GM21737 (cell line): ENCODE data around the gene SLC46A3.
A peak's percentile ranks its signal among the peaks of the same experiment; 100 is the strongest.
"Not testable (repeated sequence)": the region's sequence is repeated elsewhere in the genome, so short reads cannot be mapped to it uniquely, and the experiment has no call there.

Source experiments
- ATAC-seq: cut with Tn5 transposase; IDR thresholded peaks from one replicate; pipeline ENCODE4 v1.9.1; 2021; ENCODE audit warnings: mild to moderate bottlenecking, moderate library complexity; ENCODE audit not compliant: unreplicated experiment

The SLC46A3 gene, protein sequence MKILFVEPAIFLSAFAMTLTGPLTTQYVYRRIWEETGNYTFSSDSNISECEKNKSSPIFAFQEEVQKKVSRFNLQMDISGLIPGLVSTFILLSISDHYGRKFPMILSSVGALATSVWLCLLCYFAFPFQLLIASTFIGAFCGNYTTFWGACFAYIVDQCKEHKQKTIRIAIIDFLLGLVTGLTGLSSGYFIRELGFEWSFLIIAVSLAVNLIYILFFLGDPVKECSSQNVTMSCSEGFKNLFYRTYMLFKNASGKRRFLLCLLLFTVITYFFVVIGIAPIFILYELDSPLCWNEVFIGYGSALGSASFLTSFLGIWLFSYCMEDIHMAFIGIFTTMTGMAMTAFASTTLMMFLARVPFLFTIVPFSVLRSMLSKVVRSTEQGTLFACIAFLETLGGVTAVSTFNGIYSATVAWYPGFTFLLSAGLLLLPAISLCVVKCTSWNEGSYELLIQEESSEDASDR

DNA sequence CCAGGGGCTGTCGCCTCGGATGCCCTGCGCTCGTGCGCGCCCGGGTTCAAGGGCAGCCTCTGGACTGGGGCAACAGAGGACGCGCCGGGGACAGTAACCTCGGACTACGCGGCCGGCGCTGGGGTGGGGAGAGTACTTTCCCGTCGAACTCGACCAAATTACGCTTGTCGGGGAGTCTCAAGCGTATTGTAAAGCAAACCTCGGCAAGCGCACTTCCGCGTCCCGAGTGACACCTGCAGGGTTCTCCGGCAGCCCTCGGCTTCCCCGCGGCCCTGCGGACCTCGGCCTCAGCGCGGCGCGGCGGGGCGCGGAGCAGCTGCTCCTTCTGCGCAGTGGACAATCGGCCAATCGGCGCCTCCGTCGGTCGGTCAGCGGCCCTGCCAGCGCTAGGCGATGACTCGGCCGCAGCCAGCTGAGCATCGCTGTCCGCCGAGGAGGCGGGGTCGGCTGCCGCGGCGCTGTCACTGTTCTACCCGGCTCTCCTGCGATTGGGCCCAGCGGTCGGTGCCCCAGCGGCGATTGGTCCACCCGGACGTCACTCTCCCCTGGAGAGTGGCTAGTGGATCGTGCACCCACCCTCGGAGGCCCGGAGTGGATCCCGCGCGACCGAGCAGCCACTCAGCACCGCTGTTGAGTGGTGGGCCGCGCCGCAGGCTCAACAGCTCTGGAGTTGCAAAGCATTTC is at the start of gene SLC46A3:
Gene SLC46A3, minus strand, starts transcription at position 428 of the 684 bp plus-strand sequence. CDS start 972 bp downstream, outside the sequence.
- peak; percentile 98 for ATAC-seq

DNA sequence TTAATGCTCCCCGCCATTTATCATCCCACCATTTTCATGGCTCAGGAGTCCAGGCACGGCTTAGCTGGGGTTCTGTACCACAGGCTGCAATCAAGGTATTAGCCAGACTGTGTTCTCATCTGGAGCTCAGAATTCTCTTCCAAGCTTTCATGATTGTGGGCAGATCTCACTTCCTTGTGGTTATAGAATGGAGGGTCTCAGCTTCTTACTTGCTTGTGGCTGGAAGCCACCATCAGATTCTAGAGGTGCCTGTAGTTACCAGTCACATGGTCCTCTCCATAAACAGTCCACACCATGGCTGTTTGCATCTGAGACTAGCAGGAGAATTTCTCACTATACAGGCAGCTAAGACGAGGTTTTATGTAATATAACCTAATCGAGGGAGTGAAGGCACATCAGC is 45.1 kb upstream of the SLC46A3 start:
- ATAC-seq, result no peak

DNA sequence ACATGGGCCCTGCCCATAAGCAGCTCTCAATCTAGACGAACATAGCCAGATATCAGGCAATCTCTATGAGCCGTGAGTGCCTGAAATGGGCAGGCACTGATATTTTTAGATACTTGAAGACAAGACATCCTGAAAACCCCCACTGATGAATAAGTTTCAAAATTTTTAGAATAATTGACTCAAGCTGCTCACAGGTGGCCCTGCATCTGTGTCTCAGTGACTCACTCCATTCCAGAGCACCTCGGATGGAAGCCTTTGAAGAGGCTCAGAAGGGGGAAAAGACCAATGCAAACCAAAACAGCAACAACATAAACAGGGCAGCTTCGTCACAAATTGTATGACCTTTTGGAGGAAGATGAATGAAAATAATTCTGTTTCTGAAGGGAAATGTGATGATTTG is 42.8 kb upstream of the SLC46A3 start:
- no peak for ATAC-seq

DNA sequence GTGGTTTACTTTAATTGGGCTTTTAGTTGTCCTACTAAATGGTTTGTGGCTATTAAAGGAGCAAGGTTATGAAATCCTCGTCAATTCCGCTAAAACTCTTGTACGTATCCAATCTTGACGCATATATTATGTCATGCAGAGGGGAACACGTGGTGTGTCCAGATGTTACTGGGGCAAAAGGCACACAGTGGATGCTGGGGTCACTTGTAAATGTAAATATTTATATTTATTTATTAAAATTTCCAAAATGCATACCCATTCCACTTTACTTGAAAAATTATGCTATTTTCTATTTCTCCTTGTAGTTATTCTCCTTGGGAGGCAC is 36.7 kb upstream of the SLC46A3 start:
- no peak for ATAC-seq

DNA sequence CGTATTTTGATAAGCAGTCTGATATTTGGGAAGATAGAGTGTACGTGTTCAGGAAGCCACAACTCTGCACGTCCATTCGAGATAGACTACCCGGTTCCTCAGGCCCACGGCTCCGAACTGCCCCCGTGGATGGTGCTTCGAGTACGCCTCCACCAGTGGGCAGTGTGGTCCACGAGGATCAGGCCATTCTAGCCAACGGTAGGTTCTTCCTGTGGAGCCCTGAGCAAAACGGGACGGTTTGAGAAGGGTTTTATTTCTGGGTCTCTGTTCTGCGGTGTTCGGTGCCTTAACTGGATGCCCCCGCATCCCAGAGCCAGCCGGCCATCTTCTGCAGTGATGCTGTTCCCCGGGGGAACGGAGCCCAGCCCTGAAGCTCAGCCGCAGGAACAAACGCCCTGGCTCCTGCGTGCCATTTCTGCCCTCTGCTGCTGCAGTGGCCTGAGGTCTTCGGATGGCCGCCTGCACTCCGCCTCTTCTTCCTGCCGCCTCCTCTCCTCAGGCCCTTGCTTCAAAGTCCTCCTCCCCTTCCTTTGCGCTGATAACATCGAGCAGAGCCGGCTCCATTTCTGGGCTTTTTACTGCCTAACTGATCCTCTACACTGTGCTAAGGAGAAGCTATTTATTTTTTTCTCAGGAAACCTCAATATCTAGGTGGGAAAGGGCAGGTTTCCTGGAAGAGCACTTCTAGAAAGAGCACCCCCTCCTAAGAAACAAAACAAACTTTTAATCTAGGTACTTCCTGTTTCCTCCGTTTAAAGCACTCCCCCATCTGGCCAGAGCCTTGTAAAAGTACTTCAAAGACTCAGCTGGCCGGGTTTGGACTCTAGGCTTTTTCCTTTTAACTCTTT is 36.2 kb upstream of the SLC46A3 start:
- ATAC-seq, result no peak

DNA sequence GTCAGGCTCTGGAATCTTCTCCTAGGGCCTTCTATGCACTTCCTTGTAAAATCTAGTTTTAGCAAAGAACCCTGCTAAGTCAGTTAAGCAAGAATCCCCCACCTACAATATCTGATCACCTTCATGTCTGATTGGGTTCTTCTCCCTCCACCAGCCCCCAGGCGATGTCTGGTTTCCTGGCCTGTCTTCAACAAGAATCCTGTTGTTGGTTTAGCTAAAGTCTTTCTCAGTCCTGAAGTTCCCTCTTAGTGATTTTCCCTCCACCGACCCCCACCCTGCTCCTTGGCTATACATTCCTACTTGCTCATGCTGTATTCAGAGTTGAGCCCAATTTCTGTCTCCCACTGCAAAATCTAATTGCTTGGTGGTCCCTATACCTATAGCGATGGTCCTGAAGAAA is 35.2 kb upstream of the SLC46A3 start:
- no peak for ATAC-seq

DNA sequence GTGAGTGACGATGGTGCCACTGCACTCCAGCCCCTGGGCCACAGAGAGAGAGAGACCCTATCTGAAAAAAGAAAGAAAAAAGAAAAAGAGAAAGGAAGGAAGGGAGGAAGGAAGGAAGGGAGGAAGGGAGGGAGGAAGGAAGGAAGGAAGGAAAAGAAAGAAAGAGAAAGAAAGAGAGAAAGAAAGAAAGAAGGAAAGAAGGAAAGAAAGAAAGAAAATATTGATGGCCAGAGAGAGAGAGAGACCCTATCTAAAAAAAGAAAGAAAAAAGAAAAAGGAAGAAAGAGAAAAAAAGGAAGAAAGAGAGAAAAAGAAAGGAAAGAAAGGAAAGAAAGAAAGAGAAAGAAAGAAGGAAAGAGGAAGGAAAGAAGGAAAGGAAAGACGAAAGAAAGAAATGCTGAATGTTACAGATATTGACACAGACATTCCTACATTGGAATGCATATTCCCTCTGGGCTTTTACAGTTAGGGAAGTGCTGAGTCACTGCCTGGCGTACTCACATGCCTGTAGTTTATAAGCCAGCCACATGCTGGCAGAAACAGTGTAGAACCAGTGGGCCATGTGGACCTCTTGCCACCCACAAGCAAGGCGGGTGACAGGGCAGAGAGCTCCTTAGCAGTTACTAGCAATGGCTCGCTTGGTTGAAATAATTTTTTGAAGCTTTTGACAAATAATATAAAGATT is 34.6 kb upstream of the SLC46A3 start:
- ATAC-seq, result no peak

DNA sequence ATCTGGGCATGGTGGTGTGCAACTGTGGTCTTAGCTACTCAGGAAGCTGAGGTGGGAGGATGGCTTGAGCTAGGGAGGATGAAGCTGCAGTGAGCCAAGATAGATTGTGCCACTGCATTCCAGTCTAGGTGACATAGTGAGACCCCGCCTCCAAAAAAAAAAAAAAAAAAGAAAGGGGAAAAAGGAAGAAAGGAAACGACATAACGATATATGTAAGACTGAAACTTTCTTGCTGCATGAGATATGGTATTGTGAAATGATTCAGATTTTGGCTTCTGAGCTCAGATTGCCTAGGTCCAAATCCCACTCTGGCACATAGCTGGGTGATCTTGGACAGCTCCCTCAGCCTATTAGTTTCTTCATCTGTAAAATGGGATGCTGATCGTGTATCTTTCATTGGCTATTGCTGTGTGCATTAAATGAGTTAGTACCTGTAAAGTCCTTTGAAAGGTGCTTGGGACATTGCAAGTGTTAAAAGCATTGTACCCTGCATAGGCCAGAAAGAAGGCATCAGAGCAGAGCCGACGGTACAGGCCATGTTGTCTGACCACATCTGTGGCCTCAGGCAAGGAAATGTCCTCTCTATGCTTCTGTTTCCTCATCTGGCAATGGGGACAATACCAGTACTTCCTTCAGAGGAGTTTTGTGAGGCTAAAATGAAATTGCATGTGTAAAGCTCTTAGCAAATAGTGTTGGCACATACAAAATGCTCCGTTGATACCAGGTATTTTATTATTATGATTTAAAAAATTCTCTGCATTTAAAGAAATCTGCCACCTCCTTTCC is 32.6 kb upstream of the SLC46A3 start:
- no peak for ATAC-seq

DNA sequence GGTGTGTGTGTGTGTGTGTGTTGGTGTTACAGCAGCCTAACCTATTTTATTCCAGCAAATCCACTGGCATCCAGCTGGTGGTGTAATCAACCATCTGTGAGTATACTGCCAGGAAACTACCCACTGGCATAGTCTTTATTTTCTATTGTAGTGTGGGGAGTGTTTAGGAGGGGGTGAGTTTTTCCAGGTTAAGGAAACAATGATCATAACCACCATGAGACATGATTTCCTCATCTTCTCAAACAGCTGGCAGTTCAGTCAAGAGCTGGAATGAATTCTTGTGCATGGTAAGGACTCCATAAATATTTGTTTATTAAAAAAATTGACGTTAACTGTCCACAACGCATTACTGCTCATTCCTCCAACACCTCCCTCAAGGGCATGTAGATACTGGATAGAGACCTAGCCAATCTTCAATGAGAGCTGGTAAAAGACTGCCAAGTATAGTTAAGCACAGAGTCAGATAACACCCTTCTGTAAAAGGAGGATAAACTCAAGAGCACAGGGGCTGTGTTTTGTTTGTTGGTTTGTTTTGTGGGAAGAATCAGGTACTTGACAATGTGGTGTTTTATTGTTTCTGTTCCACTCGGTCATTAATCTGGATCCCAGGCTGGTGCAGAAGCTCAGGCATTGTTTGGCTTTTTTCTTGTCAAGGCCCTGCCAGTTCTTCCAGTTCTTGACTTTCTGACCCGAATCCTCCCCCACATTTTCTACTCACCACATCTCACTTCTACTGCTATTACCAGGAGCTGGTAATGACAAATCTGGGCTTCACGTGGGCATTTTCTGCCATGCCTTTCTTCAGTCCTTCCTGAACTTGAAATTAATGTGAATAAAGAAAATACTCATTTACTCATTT is 31.6 kb upstream of the SLC46A3 start:
- no peak for ATAC-seq

DNA sequence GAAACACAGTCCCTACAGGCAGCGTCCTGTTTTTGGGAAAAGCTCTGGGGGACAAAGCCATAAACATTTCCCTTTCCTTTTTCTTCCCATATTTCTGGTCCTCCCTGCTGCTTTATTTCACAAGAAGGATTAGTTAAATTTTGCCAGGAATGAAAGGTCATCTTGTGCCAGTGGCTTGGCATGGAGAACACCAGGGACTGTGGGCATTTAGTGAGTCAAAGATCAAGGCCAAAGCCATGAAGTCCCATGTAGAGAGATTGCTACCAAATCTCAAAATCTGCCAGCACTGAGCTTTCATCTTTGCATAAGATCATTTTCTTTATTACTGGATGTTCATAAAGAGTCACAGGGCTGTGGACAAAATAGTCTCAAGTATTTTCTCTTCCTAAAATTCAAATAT is 29.1 kb upstream of the SLC46A3 start:
- ATAC-seq, result no peak

DNA sequence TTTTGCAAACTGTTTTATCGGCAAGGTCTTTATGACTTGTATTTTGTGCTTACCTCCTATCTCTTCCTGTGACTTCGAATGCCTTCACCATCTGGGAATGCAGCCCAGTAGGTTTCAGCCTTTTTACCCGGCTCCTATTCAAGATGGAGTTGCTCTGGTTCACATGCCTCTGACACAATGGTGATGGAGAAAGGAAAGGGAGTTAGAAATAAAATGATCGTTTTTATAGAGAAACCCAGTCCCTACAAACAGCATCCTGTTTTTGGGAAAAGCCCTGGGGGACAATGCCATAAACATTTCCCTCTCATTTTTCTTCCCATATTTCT is 27.5 kb upstream of the SLC46A3 start:
- no peak for ATAC-seq

DNA sequence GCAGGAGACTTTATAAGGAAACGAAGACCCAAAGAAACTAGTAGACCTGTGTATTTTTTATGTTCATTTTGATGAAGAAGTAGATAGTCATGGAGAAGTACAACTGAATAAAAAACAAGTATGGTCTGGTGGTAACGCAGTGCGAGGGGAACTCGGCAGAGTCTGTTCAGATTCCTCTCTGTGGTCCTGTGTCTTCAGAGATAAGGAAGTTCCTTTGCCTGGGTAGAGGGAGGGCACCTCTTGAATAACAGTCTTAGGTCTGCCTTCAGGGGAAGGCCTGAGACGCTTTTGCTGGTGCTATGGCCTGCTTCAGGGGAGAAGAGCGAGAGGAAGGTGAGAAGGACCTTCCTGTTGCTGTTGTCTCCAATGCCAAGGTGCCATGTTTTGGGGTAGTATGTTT is 25.9 kb upstream of the SLC46A3 start:
- no peak for ATAC-seq

DNA sequence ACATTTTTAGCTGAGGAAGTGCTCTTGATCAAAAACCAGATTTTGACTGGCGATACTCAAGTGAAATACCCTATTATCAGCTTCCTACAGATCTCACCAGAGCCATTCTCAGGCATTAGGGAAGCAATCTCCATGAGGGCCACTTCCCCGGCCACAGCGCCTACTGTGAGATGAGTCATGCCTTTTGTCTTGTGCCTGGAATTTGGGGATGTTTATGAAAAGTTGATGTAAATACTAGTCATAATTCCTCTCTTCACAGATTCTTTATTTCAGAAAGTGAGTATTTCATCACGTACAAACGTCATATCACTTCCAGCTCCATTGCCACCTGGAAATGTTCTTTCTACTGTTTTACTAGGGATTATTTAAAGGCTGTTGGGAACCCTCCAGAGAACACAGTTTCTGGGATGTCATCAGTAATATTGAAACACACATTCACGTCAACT is 25.3 kb upstream of the SLC46A3 start:
- no peak for ATAC-seq

DNA sequence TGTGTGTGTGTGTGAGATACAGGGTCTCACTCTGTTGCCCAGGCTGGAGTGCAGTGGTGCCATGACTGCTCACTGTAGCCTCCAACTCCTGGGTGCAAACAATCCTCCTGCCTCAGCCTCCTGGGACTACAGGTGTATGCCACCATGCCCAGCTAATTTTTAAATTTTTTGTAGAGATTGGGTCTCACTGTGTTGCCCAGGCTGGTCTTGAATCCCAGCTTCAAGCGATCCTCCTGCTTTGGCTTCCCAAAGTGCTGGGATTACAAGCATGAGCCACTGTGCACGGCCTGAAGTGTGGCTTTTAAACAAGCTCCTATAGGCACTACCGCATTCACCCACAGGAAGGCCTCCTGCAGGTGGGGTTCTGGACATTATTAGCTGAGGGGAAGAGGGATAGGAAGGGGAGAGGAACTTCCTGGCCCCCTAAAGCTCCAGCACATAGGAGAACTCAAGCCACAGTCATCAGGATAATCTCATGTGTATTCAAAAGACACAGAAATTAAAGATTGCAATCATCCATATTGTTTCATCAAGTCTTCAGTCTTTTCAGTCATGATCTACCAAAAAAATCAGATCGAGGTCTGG is 24.8 kb upstream of the SLC46A3 start:
- ATAC-seq, result no peak

DNA sequence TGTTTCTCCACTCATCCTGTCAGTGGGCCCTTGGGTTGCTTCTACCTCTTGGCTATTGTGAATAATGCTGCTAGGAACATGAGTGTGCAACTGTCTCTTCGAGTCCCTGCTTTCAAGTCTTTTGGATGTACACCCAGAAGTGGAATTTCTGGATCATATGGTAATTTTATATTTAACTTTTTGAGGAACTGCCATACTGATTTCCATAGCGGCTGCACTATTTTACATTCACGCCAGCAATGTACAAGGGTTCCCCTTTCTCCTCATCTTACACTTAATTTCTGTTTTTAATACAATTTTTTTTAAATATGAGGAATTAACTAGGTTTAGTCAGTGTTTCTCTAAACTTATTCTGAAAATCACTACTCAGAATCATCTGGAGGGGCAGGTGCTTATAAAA is 24.2 kb upstream of the SLC46A3 start:
- ATAC-seq, result no peak

DNA sequence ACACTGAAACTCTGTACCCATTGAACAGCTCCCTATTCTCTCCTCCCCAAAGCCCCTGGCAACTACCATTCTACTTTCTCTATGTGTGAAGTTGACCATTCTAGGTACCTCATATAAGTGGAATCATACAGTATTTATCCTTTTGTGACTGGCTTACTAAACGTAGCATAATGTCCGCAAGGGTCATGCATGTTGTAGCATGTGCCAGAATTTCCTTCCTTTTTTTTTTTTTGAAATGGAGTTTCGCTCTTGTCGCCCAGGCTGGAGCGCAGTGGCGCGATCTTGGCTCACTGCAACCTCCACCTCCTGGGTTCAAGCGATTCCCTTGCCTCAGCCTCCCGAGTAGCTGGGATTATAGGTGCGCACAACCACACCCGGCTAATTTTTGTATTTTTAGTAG is 23.7 kb upstream of the SLC46A3 start:
- not testable (repeated sequence) for ATAC-seq

DNA sequence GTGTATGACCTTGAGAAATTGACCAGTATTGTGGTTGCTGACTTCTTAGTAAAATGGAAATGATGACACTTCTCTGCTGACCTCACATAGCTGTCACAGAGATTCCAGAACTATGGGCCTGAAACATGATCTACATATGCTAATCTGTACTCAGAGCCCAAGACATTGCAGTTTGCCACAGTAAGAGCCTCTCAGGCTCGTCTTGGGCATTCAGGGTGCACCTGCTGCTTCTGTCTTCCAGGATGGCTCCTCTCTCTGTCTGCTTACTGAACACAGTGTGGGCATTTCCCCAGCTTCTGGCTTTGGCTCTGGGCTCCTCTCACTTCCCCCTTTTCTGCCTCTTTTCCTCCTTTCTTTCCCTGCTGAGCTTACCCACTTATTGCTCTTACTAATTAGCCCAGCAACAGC is 22.3 kb upstream of the SLC46A3 start:
- no peak for ATAC-seq

DNA sequence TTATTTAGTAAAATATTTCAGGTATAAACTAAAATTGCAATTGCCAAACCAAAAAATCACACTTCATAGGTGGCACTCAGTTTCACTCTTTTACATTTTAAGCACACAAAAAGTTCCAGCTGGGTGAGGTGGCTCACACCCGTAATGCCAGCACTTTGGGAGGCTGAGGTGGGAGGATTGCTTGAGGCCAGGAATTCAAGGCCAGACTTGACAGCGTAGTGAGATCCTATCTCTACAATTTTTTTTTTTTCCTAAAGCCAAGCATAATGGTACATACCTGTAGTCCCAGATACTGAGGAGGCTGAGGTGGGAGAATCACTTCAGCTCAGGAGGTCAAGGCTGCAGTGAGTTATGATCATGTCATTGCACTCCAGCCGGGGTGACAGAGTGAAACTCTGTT is 20.6 kb upstream of the SLC46A3 start:
- ATAC-seq, result no peak

DNA sequence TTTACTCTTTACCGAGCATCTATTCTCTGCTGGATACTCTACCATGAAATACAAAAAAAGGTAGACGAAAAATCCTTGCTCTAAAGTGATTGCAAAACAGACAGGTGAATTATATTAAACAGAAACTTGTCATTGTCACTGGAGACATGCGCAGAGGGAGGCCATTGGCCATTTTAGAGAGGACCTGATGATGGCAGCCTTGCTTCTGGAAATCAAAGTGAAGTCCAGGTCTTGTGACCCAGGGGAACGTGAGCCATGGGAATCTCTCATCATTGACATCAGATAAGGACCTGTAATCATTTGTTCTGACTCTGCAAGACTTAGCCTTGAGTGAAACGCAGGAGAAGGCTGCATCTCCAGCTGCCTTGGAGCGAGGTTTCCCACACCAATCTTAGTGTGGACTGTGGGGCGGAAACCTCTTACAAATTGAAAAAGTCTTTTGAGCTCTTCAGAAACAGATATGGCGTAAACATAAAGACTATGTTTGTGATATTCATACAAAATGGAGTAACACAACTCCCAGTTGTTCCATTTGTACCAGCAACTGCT is 16.8 kb upstream of the SLC46A3 start:
- no peak for ATAC-seq
